HG02981 (cell line): ENCODE measurements around the gene TOP3A.
"Not testable (repeated sequence)": the region's sequence is repeated elsewhere in the genome, so short reads cannot be mapped to it uniquely, and the experiment has no call there.

ENCODE experiments used
- ATAC-seq: cut with Tn5 transposase; IDR thresholded peaks from one replicate; pipeline ENCODE4 v1.9.1; 2021; ENCODE audit warnings: mild to moderate bottlenecking, moderate library complexity; ENCODE audit not compliant: unreplicated experiment

Gene TOP3A, protein sequence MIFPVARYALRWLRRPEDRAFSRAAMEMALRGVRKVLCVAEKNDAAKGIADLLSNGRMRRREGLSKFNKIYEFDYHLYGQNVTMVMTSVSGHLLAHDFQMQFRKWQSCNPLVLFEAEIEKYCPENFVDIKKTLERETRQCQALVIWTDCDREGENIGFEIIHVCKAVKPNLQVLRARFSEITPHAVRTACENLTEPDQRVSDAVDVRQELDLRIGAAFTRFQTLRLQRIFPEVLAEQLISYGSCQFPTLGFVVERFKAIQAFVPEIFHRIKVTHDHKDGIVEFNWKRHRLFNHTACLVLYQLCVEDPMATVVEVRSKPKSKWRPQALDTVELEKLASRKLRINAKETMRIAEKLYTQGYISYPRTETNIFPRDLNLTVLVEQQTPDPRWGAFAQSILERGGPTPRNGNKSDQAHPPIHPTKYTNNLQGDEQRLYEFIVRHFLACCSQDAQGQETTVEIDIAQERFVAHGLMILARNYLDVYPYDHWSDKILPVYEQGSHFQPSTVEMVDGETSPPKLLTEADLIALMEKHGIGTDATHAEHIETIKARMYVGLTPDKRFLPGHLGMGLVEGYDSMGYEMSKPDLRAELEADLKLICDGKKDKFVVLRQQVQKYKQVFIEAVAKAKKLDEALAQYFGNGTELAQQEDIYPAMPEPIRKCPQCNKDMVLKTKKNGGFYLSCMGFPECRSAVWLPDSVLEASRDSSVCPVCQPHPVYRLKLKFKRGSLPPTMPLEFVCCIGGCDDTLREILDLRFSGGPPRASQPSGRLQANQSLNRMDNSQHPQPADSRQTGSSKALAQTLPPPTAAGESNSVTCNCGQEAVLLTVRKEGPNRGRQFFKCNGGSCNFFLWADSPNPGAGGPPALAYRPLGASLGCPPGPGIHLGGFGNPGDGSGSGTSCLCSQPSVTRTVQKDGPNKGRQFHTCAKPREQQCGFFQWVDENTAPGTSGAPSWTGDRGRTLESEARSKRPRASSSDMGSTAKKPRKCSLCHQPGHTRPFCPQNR

DNA sequence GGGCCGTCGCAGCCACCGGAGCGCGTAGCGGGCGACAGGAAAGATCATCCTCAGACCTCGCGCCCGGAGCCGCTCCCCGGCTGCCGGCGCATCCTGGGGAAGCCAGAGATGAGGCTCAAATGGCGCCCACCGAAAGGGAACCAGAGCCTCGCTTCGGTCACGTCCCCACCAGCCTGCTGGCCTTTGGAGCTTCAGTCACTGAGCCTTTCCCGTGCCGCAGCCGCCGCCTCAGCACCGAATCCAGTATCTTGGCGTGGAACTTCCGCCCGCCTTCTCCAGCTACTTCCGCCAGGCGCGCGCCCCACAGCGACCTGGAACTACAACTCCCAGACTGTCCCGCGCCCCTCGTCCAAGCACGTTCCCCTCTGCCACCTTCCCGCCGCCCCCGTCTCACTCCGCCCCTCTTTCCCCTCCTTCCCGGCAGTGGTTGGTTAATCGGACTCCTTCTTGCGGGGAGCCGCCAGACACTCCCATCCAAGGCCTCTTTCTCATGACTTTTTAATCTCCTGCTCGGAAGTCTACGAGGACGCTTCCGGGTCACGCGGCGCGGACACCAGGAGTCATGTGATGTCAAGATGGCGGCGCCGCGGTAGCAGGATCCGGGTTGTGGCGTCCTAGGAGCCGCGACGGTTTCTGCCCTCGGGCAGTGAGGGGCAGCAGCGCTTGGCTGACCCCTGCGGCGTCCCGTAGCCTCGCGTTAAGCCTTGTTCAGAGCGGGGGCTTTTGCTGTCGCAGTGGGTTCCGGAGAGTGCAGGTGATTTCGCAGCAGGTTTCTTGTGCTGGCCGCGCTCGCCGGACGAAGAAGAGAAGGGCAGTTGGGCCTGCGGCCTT is at the start of gene TOP3A, which contains the start of gene SMCR8:
TSS of gene TOP3A (minus strand) at position 264 of the 831 bp plus-strand sequence. CDS start at position 48, 216 bp downstream.
TSS of gene SMCR8 (plus strand) at position 563 of the 831 bp plus-strand sequence. CDS start 497 bp downstream, outside the sequence.
- ATAC-seq = peak; percentile 82

GRCh38 chr17:18364166-18364565 is 49.4 kb upstream of the TOP3A start:
- ATAC-seq = no peak

GRCh38 chr17:18363101-18364049 is 48.6 kb upstream of the TOP3A start, which contains the start of gene SHMT1:
Gene SHMT1 (minus strand): TSS chr17:18363550. CDS start chr17:18355981, 7,569 bp downstream.
- ATAC-seq = peak; percentile 98

DNA sequence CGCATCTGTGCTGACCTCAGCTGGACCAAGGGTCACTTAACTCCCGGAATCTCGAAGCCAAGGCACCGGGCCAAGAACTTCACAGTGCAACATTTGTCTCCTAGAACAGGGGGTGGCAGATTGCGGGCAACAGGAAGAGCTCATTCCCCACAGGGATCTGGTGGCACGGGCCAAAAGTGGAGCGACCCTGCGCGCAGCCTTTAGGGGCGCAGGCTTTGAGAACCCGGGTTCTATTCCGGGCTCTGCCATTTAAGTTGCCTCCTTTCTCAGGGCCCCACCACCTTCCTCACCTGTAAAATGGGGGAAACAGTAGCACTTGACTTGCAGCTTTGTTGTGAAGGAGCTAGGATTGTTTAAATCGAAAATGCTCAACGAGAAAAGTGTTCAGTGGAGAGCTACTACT is 47.9 kb upstream of the TOP3A start:
- ATAC-seq = no peak

DNA sequence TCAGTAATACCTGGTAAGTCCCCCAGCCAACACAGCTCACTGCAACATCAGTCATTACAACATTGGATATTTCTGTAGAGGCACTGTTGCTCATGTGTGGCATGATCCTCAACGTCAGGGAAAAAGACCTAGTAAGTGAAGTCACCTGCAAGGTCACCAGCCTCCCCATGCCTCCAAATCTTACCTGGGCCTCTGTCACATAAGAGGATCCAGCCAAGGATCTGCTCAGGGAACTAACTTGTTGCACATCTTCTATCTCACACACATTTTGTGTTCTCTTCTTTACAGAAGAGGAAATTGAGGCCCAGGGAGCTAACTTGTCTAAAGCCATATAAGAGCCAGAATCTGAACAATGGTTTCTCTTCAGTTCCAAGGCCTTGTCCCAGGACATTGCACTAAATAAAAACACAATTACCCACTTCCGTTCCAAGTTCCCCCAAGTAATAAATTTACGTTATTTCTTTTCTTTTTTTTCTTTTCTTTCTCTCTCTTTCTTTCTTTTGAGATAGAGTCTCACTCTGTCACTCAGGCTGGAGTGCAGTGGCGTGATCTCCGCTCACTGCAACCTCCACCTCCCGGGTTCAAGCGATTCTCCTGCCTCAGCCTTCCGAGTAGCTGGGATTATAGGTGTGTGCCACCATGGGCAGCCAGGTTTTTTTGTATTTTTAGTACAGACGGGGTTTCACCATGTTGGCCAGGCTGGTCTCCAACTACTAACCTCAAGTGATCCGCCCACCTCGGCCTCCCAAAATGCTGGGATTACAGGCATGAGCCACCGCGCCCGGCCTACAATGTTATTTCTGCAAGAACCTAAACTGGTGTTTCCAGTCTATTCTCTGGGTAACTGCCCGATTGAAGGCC is 47.3 kb upstream of the TOP3A start:
- no peak for ATAC-seq

GRCh38 chr17:18360518-18360917 is 45.7 kb upstream of the TOP3A start:
- no peak for ATAC-seq

DNA sequence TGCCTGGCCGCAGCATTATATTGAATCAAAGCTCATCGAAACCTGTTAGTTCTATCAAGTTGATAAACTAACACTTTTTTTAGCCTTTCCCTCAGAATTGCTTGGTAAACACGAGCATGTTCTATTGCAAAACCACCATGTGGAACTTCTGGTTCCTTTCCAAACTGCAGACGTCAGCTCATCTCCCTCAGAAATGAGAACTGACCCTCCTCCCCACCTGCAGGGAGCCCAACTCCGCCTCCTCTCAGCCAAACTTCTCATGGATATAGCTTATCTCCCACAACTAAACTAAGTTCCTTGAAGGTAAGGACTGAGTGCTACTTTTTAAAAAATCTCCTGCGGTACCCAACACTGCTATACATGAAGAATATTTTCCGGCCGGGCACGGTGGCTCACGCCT is 41.8 kb upstream of the TOP3A start:
- ATAC-seq = no peak

DNA sequence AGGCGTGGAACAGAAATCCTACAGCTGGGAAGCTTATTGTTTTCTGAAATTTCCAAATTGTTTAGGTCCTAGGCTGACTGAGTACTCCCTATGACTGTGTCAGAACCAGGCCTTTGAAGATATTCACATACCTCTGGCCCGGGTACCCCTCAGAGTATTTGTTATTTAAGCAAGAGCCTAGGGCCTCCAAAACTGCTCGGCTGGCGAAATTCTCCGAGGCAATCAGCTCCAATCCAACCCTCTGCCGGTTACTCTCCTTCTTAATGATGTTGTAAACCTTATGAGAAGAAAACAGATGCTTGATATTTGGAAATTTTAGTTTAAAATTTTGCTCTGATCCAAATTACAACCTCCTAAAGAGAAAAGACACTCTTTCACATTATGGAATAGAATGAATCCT is 38.7 kb upstream of the TOP3A start:
- no peak for ATAC-seq

GRCh38 chr17:18344021-18344420 is 29.2 kb upstream of the TOP3A start:
- no peak for ATAC-seq

DNA sequence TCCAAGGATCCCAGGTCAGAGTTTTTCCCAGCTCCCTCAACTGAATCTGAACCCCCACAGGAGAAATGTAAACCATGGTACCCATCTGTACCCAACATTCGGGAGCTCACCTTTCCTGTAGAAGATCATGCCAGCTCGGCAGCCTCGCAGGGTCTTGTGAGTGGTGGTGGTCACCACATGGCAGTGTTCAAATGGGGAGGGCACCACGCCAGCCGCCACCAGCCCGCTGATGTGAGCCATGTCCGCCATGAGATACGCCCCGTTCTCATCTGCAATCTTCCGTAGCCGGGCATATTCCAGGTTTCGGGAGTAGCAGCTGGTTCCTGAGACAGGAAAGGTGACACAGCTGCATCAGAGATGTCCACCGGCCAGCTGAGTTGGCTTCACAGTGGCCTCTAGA is 25.1 kb upstream of the TOP3A start:
- no peak for ATAC-seq

DNA sequence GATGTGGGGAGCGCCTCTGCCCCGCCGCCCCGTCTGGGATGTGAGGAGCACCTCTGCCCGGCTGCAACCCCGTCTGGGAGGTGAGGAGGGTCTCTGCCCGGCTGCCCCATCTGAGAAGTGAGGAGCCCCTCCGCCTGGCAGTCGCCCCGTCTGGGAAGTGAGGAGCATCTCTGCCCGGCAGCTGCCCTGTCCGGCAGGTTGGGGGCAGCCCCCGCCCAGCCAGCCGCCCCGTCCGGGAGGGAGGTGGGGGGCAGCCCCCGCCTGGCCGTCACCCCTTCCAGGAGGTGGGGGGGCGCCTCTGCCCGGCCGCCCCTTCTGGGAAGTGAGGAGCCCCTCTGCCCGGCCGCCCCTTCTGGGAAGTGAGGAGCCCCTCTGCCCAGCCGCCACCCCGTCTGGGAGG is 23.4 kb upstream of the TOP3A start:
- ATAC-seq = not testable (repeated sequence)

- no peak for ATAC-seq
These were observed 18.2 kb upstream of the TOP3A start for GRCh38 chr17:18332909-18333489.

GRCh38 chr17:18331879-18332278 is 17.1 kb upstream of the TOP3A start:
- ATAC-seq = no peak

DNA sequence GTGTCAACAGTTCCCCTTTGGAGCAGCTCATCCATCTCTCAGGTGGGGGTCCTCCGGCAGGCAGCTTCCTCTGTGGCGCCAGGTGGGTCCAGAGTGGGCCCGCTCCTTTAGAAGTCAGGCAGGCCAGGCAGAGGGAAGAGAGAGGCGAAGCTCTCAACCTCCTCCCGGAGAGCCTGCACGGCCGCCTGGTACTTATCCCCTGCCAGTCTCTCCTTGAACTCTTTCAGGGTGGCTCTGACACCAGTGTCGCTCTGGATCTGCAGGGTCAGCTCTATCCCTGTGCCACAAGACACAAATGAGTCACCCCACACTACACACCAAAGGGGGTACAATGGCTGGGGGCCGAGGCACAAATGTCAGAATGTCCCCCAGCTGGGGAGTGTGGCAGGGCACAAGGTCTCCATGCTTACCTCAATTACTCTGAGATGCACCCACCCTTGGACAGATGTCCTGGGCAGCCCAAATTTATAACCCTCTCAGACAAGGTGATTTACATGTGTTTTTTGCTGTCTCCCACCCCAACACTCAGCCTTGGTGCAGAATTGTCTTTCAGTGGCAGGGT is 13.9 kb upstream of the TOP3A start:
- ATAC-seq = no peak

DNA sequence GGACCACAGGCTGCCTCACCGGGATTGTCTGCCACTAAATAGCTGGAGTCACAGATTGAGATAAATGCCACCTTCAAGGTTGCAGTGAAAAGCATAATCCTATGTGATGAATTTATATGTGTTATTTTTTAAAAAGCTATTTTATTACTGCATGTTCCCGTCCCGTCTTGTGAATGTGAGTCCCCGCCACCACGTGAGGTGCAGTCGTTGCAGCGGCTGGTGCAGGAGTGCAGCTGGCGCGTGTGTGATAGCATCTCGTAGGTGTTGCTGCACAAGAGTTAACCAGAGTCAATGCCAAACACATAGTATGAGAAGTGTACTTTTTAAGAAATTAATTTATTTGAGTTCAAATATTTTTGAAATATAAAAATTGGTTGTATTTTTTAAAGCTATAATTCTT is 12.8 kb upstream of the TOP3A start:
- no peak for ATAC-seq

DNA sequence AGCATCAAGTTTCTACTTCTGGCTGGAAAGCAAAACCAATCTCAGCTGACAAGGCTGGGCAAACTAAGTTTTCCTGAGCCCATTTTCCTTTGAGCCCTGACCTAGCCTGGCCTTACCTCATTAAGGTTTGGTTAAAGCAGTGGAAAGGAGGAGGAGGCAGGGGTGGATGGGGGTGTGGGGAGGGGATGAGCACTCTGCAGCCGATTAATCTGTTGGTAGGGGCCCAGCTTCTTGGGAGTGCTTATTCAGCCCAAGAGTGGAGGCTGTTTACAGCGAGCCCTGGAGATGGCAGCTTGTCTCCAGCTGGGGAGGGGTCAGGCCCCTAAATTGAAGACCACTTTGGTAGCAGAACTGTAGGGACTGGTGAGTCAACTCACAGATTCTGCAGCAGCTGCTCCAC is 12.3 kb upstream of the TOP3A start:
- no peak for ATAC-seq

DNA sequence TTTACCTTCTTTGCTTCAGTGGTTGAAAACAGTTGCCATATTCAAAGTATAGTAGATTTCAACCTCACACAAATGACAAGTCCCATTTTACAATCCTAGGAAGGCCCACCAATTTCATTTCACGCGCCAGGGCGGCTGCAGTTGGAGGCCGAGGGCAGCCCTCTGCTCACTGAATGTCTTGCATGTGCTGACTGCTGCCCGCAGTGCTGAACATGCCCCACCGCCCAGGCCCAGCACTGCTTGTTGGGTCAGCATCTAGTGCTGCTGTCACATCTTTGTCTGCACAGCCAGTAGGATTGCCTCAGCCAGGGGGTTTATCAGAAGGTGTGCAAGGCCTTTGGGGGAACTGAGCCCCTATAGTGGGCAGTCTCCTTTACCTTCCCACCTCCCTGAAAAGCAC is 11.8 kb upstream of the TOP3A start:
- ATAC-seq = no peak

GRCh38 chr17:18326039-18326438 is 11.2 kb upstream of the TOP3A start:
- no peak for ATAC-seq
